Measurements from ENCODE around the gene MAP7. TPM values are rescaled to one million over a fixed set of nuclear protein-coding genes. Genes with fewer than 3 reads are reported as not detected.

The MAP7 gene
- total and polyA plus RNA-seq, 7 experiments from 2014 or later, result 0.13 to 1.1 (median 0.17) TPM

DNA sequence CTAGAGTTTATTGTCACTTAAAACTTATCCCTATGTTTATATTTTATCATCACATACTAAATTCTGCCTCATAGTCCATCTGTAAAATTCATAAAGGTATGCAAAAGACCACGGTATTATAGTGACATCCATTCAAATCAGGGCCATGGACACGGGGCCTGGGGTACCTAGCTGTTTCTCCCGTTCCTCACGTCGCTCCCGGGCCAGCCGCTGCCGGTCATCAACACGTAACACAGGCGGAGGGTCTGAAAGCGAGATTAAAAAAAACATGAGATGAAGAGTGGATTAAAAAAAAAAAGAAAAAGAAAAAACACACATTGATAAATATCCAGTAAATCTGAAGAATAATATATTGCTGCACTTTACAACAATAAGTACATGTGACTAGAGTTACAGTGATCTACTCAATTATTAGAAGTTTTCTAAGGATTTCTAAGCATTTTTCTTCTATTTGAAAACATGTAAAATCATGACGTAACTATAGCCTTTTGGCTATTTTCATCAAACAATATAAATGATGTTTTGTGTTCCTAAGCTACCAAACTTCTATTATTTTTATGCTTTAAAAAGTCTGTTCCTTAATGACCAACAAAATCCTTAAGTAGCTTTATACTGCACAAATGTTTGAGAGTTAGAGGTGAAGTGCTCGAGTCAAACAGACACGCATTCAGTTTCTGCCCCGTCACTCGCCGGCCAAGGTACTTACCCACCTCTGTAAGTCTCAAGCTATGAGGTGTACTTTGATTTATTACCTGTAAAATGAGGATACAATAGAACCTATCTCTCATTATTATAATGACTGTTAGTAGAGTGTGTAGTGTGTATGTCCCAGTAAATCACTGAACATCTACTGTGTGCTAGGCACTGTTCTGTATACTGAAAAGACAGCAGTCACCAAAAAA lies 138.5 kb downstream of the MAP7 start:
- POLR2A ChIA-PET, result no interaction called here
- no peaks in the 10 kb centered on the region for H3K27me3 ChIP-seq (ENCODE audit: control insufficient read depth in 2 of 2, insufficient read depth in 2 of 2, low read length in 2 of 2)
- no peak overlapping the region for H3K4me3 ChIP-seq (ENCODE audit: low read length)
- no peaks in the 10 kb centered on the region for H3K4me1 ChIP-seq (ENCODE audit: control insufficient read depth in 2 of 2, insufficient read depth in 2 of 2, low read length in 2 of 2)
- no peaks in the 10 kb centered on the region for H3K9me3 Mint-ChIP-seq
- no peak overlapping the region for H3K4me3 Mint-ChIP-seq
- CTCF ChIA-PET, result no interaction called here
- no peak overlapping the region for H3K27ac ChIP-seq (ENCODE audit: low read depth, low read length)
- H3K36me3 ChIP-seq (ENCODE audit: control insufficient read depth in 2 of 3, insufficient read depth in 3 of 3, low read length in 3 of 3), result no peaks in the 10 kb centered on the region
- DNase-seq (no peak), ATAC-seq (no peak)
- H3K4me1 Mint-ChIP-seq, result peaks cover 0 to 12% (median 0%) of the 10 kb centered on the region in 7 donors
- no peaks in the 10 kb centered on the region for H3K36me3 Mint-ChIP-seq
- intact Hi-C loops (cut with micrococcal nuclease), result no loop called here
- H3K27me3 Mint-ChIP-seq, result peaks cover 0 to 19% (median 4%) of the 10 kb centered on the region in 5 donors
- H3K27ac Mint-ChIP-seq, result no peak overlapping the region
- H3K9me3 ChIP-seq (ENCODE audit: control insufficient read depth in 2 of 3, low read length in 3 of 3), result no peaks in the 10 kb centered on the region

DNA sequence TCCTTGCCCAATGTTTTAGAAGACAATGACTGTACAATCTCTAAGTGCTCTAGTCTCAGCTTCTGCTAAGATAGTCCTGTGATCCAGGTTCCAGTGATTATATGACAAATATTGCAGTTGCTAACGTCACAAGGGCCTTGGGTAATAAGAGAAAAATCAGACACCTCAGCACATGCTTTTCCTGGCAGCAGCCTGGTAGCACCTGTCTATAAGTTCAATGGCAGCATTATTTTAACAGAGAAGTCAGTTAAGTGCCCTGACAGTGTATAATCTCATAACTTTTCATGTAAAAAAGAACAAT lies 139.2 kb downstream of the MAP7 start:
- Histone ChIP-seq H3K36me3 (ENCODE audit: control insufficient read depth in 2 of 3, insufficient read depth in 3 of 3, low read length in 3 of 3) (no peaks in the 10 kb centered on the region), H3K4me3 (ENCODE audit: low read length) (no peak overlapping the region), H3K4me1 (ENCODE audit: control insufficient read depth in 2 of 2, insufficient read depth in 2 of 2, low read length in 2 of 2) (no peaks in the 10 kb centered on the region), H3K9me3 (ENCODE audit: control insufficient read depth in 2 of 3, low read length in 3 of 3) (no peaks in the 10 kb centered on the region), H3K27ac (ENCODE audit: low read depth, low read length) (no peak overlapping the region), H3K27me3 (ENCODE audit: control insufficient read depth in 2 of 2, insufficient read depth in 2 of 2, low read length in 2 of 2) (no peaks in the 10 kb centered on the region)
- no peaks in the 10 kb centered on the region for H3K36me3 Mint-ChIP-seq
- peaks cover 0 to 19% (median 8%) of the 10 kb centered on the region in 5 donors for H3K27me3 Mint-ChIP-seq
- ATAC-seq (no peak), DNase-seq (no peak)
- no peak overlapping the region for H3K4me3 Mint-ChIP-seq
- no peak overlapping the region for H3K27ac Mint-ChIP-seq
- H3K4me1 Mint-ChIP-seq, result peaks cover 0 to 12% (median 0%) of the 10 kb centered on the region in 7 donors
- ChIA-PET POLR2A (no interaction called here), CTCF (no interaction called here)
- no peaks in the 10 kb centered on the region for H3K9me3 Mint-ChIP-seq
- intact Hi-C loops (cut with micrococcal nuclease), result no loop called here

DNA sequence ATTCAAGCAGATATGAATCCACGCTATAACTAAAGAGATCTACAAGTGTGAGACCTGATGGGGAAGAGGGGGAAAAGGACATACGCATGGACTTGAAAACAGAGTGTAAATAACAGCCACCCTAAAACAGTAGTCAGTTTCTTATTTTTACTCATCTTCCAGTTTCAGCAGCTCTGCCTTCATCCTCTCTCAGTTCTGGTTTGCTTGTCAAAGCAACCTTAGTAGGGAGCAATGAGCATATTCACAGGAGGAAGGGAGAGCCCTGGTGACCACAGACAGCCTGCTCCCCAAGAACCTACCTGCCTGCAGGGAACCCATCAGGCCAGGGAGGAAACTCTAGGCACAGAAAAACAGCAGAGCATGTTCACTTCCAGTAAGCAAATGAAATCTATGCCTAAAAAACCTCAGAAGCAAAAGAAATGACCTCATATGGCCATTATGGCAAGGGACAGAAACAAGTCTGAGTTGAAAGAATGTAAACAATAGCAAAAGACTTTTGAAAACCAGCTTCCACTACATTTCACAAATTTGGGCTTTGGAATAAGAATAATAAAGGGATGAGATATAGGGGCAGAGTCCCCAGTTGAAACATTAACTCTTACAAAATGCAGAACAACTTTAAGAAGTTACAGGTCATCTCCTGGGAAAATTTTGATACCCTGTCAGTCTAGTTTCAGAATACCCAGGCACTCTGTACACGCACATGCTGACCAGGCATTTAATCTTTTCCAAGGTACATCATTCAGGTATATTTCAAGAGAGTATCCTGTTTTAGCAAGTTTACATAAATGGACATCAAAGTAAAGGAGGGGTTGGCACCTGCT lies 139.8 kb downstream of the MAP7 start:
- no peaks in the 10 kb centered on the region for H3K9me3 ChIP-seq (ENCODE audit: control insufficient read depth in 2 of 3, low read length in 3 of 3)
- DNase-seq, result no peak
- H3K4me3 Mint-ChIP-seq, result no peak overlapping the region
- H3K4me1 Mint-ChIP-seq, result peaks cover 0 to 12% (median 0%) of the 10 kb centered on the region in 7 donors
- H3K27me3 ChIP-seq (ENCODE audit: control insufficient read depth in 2 of 2, insufficient read depth in 2 of 2, low read length in 2 of 2), result no peaks in the 10 kb centered on the region
- no peak overlapping the region for H3K27ac ChIP-seq (ENCODE audit: low read depth, low read length)
- no peak overlapping the region for H3K4me3 ChIP-seq (ENCODE audit: low read length)
- ChIA-PET POLR2A (no interaction called here), CTCF (no interaction called here)
- intact Hi-C loops (cut with micrococcal nuclease), result no loop called here
- peaks cover 0 to 21% (median 8%) of the 10 kb centered on the region in 5 donors for H3K27me3 Mint-ChIP-seq
- no peak for ATAC-seq
- H3K4me1 ChIP-seq (ENCODE audit: control insufficient read depth in 2 of 2, insufficient read depth in 2 of 2, low read length in 2 of 2), result no peaks in the 10 kb centered on the region
- no peaks in the 10 kb centered on the region for H3K9me3 Mint-ChIP-seq
- no peaks in the 10 kb centered on the region for H3K36me3 Mint-ChIP-seq
- no peak overlapping the region for H3K27ac Mint-ChIP-seq
- no peaks in the 10 kb centered on the region for H3K36me3 ChIP-seq (ENCODE audit: control insufficient read depth in 2 of 3, insufficient read depth in 3 of 3, low read length in 3 of 3)

DNA sequence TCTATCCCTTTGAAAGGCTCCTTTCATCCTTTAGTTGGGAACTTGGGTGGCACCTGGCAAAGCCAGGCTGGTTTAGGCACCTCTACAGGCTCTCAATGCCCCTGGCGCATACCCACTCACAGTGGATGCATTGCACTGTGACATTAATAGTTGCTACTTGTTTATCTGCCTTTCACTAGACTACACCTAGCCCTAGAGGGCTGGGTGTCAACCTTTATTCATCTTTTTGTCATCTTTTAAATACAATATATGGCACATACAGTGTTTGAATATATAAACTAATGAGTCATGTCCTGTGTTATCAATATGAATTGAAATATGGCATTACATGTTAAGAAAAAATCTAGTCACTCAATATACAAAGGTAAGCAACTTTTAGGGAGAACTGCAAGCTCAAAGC lies 140.6 kb downstream of the MAP7 start:
- Histone ChIP-seq H3K4me1 (ENCODE audit: control insufficient read depth in 2 of 2, insufficient read depth in 2 of 2, low read length in 2 of 2) (no peaks in the 10 kb centered on the region), H3K27ac (ENCODE audit: low read depth, low read length) (no peak overlapping the region), H3K4me3 (ENCODE audit: low read length) (no peak overlapping the region), H3K27me3 (ENCODE audit: control insufficient read depth in 2 of 2, insufficient read depth in 2 of 2, low read length in 2 of 2) (no peaks in the 10 kb centered on the region), H3K9me3 (ENCODE audit: control insufficient read depth in 2 of 3, low read length in 3 of 3) (no peaks in the 10 kb centered on the region), H3K36me3 (ENCODE audit: control insufficient read depth in 2 of 3, insufficient read depth in 3 of 3, low read length in 3 of 3) (no peaks in the 10 kb centered on the region)
- ChIA-PET CTCF (no interaction called here), POLR2A (no interaction called here)
- Mint-ChIP-seq H3K4me3 (no peak overlapping the region), H3K9me3 (no peaks in the 10 kb centered on the region), H3K27me3 (peaks cover 0 to 24% (median 9%) of the 10 kb centered on the region in 5 donors), H3K4me1 (peaks cover 0 to 12% (median 0%) of the 10 kb centered on the region in 7 donors), H3K27ac (no peak overlapping the region), H3K36me3 (no peaks in the 10 kb centered on the region)
- ATAC-seq (no peak), DNase-seq (no peak)
- intact Hi-C loops (cut with micrococcal nuclease), result no loop called here

DNA sequence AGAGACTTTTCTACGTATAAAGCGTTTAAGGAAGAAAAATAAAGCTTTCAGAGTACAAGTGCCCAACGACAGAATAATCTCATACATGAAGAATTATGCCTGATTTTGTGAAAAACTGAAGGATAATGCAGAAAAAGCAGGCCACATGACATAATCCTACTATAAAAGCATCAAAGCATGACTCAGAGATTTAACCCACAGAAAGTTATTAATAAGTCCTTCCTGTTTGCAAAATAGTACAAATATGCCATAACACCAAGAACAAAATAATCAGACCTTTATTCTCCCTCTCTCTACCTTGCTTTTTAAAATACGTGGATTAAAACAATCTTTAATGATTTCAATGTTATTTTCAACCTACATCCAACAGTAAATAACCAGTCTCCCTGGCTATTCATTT lies 142.0 kb downstream of the MAP7 start:
- H3K4me1 ChIP-seq (ENCODE audit: control insufficient read depth in 2 of 2, insufficient read depth in 2 of 2, low read length in 2 of 2), result no peaks in the 10 kb centered on the region
- H3K27ac Mint-ChIP-seq, result no peak overlapping the region
- H3K4me3 ChIP-seq (ENCODE audit: low read length), result no peak overlapping the region
- intact Hi-C loops (cut with micrococcal nuclease), result no loop called here
- H3K27me3 Mint-ChIP-seq, result peaks cover 0 to 24% (median 10%) of the 10 kb centered on the region in 5 donors
- H3K4me3 Mint-ChIP-seq, result no peak overlapping the region
- ATAC-seq (no peak), DNase-seq (no peak)
- H3K27me3 ChIP-seq (ENCODE audit: control insufficient read depth in 2 of 2, insufficient read depth in 2 of 2, low read length in 2 of 2), result no peaks in the 10 kb centered on the region
- peaks cover 0 to 12% (median 0%) of the 10 kb centered on the region in 7 donors for H3K4me1 Mint-ChIP-seq
- ChIA-PET CTCF (interaction anchor here (0.6 kb wide), 1 partner anchor 44 kb away, joined by 5 read pairs; no protein-coding TSS in a partner anchor), POLR2A (no interaction called here)
- H3K36me3 Mint-ChIP-seq, result no peaks in the 10 kb centered on the region
- H3K9me3 ChIP-seq (ENCODE audit: control insufficient read depth in 2 of 3, low read length in 3 of 3), result no peaks in the 10 kb centered on the region
- H3K36me3 ChIP-seq (ENCODE audit: control insufficient read depth in 2 of 3, insufficient read depth in 3 of 3, low read length in 3 of 3), result no peaks in the 10 kb centered on the region
- no peaks in the 10 kb centered on the region for H3K9me3 Mint-ChIP-seq
- H3K27ac ChIP-seq (ENCODE audit: low read depth, low read length), result no peak overlapping the region

DNA sequence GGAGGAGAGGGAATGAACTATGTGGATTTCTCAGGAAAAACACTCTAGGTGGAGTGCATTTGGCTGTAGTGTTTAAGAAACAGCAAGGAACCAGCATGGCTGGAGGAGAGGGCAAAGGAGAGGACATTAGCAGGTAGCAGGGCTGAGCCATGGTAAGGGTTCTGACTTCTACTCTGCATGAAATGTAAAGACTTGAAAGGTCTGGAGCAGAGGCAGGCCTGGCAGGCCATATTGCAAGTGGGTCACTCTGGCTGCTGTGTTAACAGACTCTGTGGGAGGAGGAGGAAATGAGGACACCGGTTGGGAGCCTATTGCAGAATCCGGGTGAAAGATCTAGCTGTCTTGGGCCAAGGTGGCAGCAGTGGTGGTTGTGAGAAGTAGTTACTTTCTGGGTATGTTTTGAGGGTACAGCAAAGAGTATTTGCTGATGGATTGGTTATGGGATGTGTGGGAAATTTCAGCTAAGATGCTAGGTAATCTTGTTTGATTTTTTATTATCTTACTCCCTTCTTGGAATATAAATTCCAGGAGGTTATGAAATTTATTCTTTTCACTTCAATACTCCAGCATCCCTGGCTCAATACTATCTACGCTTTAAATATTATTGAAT lies 144.7 kb downstream of the MAP7 start:
- Histone ChIP-seq H3K9me3 (ENCODE audit: control insufficient read depth in 2 of 3, low read length in 3 of 3) (no peaks in the 10 kb centered on the region), H3K36me3 (ENCODE audit: control insufficient read depth in 2 of 3, insufficient read depth in 3 of 3, low read length in 3 of 3) (no peaks in the 10 kb centered on the region), H3K4me1 (ENCODE audit: control insufficient read depth in 2 of 2, insufficient read depth in 2 of 2, low read length in 2 of 2) (no peaks in the 10 kb centered on the region), H3K27ac (ENCODE audit: low read depth, low read length) (no peak overlapping the region), H3K4me3 (ENCODE audit: low read length) (no peak overlapping the region), H3K27me3 (ENCODE audit: control insufficient read depth in 2 of 2, insufficient read depth in 2 of 2, low read length in 2 of 2) (no peaks in the 10 kb centered on the region)
- ChIA-PET CTCF (no interaction called here), POLR2A (no interaction called here)
- intact Hi-C loops (cut with micrococcal nuclease), result no loop called here
- peaks cover 0 to 5% (median 0%) of the 10 kb centered on the region in 11 donors for H3K9me3 Mint-ChIP-seq
- H3K4me3 Mint-ChIP-seq, result no peak overlapping the region
- peak overlapping the region in 1 of 9 donors; percentile 0 for H3K27ac Mint-ChIP-seq
- DNase-seq, result no peak
- peaks cover 0 to 10% (median 0%) of the 10 kb centered on the region in 7 donors for H3K4me1 Mint-ChIP-seq
- H3K27me3 Mint-ChIP-seq, result peaks cover 0 to 20% (median 13%) of the 10 kb centered on the region in 5 donors
- ATAC-seq, result no peak
- H3K36me3 Mint-ChIP-seq, result peaks cover 0 to 6% (median 0%) of the 10 kb centered on the region in 5 donors
